ENCODE data around the gene MKX.

MKX gene

DNA sequence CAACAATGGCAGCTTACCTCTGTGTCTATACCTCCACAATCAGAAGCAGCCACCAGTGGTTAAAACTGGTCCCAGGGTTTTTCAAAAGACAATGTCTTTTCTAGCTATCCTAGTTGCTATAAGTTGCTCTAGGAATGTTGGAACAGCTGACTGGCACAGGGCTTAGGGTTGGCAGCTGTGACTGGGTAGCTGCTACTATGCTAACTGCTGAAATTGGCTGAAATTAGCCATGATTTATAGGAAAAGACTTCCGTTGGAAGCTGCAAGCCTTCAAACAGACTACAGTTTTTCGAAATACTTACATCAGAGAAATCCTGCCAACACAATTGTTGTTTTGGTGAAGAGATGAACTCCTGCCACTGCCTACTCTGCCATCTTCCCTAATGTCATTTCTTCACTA is 102.3 kb downstream of the MKX start:
- no peak for TF ChIP-seq SPI1 (IDR thresholded peaks at IDR 0.05; ENCODE audit: borderline replicate concordance, low read depth)
- TF ChIP-seq, protein P1, sequence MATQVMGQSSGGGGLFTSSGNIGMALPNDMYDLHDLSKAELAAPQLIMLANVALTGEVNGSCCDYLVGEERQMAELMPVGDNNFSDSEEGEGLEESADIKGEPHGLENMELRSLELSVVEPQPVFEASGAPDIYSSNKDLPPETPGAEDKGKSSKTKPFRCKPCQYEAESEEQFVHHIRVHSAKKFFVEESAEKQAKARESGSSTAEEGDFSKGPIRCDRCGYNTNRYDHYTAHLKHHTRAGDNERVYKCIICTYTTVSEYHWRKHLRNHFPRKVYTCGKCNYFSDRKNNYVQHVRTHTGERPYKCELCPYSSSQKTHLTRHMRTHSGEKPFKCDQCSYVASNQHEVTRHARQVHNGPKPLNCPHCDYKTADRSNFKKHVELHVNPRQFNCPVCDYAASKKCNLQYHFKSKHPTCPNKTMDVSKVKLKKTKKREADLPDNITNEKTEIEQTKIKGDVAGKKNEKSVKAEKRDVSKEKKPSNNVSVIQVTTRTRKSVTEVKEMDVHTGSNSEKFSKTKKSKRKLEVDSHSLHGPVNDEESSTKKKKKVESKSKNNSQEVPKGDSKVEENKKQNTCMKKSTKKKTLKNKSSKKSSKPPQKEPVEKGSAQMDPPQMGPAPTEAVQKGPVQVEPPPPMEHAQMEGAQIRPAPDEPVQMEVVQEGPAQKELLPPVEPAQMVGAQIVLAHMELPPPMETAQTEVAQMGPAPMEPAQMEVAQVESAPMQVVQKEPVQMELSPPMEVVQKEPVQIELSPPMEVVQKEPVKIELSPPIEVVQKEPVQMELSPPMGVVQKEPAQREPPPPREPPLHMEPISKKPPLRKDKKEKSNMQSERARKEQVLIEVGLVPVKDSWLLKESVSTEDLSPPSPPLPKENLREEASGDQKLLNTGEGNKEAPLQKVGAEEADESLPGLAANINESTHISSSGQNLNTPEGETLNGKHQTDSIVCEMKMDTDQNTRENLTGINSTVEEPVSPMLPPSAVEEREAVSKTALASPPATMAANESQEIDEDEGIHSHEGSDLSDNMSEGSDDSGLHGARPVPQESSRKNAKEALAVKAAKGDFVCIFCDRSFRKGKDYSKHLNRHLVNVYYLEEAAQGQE (IDR thresholded peaks at IDR 0.05; ENCODE audit: insufficient replicate concordance, low read depth) = no peak
- TF ChIP-seq, protein P2, sequence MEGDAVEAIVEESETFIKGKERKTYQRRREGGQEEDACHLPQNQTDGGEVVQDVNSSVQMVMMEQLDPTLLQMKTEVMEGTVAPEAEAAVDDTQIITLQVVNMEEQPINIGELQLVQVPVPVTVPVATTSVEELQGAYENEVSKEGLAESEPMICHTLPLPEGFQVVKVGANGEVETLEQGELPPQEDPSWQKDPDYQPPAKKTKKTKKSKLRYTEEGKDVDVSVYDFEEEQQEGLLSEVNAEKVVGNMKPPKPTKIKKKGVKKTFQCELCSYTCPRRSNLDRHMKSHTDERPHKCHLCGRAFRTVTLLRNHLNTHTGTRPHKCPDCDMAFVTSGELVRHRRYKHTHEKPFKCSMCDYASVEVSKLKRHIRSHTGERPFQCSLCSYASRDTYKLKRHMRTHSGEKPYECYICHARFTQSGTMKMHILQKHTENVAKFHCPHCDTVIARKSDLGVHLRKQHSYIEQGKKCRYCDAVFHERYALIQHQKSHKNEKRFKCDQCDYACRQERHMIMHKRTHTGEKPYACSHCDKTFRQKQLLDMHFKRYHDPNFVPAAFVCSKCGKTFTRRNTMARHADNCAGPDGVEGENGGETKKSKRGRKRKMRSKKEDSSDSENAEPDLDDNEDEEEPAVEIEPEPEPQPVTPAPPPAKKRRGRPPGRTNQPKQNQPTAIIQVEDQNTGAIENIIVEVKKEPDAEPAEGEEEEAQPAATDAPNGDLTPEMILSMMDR (IDR thresholded peaks at IDR 0.05; ENCODE audit: insufficient read depth, low read length) = no peak
- TF ChIP-seq GABPA (IDR thresholded peaks at IDR 0.05; ENCODE audit: low read depth) = no peak
- no peaks in the 10 kb centered on the region for H3K27me3 ChIP-seq (ENCODE audit: insufficient read depth, poor library complexity, severe bottlenecking)
- no peak overlapping the region for H3K27ac ChIP-seq (replicated peaks)
- H3K4me3 ChIP-seq (replicated peaks; ENCODE audit: insufficient read depth, low read length) = no peak overlapping the region
- DNase-seq (ENCODE audit: low read depth in 1 of 2, low spot score in 1 of 2) = no peak

DNA sequence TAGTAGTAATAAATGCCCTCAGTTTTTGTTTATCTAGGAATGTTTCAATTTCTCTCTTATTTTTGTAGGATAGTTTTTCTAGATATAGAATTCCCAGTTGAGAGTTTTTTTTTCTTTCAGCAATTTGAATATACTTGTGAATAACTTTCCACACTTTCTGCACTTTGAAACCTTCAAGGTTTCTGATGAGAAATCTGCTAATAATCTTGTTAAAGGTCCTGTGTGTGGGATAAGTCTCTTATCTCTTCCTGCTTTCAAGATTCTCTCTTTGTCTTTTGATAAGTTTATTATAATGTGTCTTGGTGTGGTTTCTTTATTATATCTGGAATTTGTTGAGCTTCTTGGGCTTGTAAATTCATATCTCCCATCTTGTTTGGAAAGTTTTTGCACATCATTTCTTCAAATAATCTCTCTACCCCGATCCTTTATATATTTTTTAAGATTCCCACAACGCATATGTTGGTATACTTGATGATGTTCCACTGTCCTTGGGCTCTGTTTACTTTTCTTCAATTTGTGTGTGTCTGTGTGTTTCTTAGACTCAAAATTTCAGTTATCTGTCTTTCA is 103.5 kb downstream of the MKX start:
- DNase-seq (ENCODE audit: low read depth in 1 of 2, low spot score in 1 of 2) = no peak
- Histone ChIP-seq H3K27me3 (ENCODE audit: insufficient read depth, poor library complexity, severe bottlenecking) (no peaks in the 10 kb centered on the region), H3K27ac (replicated peaks) (no peak overlapping the region), H3K4me3 (replicated peaks; ENCODE audit: insufficient read depth, low read length) (no peak overlapping the region)
- TF ChIP-seq SPI1 (IDR thresholded peaks at IDR 0.05; ENCODE audit: borderline replicate concordance, low read depth) (no peak), GABPA (IDR thresholded peaks at IDR 0.05; ENCODE audit: low read depth) (no peak), POLR2AphosphoS5 (IDR thresholded peaks at IDR 0.05; ENCODE audit: low read depth) (no peak)
- TF ChIP-seq, protein P1 (IDR thresholded peaks at IDR 0.05; ENCODE audit: insufficient replicate concordance, low read depth) = no peak
- TF ChIP-seq, protein P2 (IDR thresholded peaks at IDR 0.05; ENCODE audit: insufficient read depth, low read length) = no peak

DNA sequence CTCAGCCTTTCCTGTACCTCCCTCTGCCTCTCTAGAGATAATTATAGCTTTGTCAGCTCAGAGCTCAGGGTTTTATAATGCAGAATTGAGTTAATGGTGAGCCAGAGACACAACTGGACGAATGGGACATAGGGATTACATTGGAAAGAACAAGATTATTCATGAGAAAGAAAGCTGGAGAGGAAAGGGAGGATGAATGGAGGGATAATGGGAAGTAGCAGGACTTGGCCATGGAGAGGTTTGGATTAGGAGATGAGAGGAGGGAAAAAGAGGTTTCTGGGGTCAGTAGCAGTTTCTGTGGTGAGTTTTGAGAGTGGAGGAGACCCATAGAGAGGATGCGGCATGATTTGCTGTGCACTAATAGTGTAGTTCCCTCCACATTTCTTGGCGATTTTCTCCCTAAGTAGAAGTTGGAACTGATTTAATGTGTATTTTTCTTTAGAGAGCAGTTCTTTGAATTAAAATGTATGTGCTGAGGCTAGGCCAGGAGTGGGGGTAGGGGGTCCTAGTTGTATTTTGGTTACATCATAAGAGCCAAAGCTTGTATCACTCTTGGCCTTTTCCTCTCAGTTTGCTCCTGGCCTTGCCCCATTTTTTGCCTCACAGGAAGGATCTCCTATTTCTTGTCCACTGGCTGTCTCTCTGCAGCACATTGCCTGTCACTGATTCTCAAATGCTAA is 107.4 kb downstream of the MKX start:
- TF ChIP-seq, protein P1 (IDR thresholded peaks at IDR 0.05; ENCODE audit: insufficient replicate concordance, low read depth) = no peak
- TF ChIP-seq GABPA (IDR thresholded peaks at IDR 0.05; ENCODE audit: low read depth) (no peak), SPI1 (IDR thresholded peaks at IDR 0.05; ENCODE audit: borderline replicate concordance, low read depth) (no peak), POLR2AphosphoS5 (IDR thresholded peaks at IDR 0.05; ENCODE audit: low read depth) (no peak)
- TF ChIP-seq, protein P2 (IDR thresholded peaks at IDR 0.05; ENCODE audit: insufficient read depth, low read length) = no peak
- Histone ChIP-seq H3K4me3 (replicated peaks; ENCODE audit: insufficient read depth, low read length) (no peak overlapping the region), H3K27me3 (ENCODE audit: insufficient read depth, poor library complexity, severe bottlenecking) (no peaks in the 10 kb centered on the region), H3K27ac (replicated peaks) (no peak overlapping the region)
- no peak for DNase-seq (ENCODE audit: low read depth in 1 of 2, low spot score in 1 of 2)

Measured in HL-60 (cell line).